ENCODE results near the gene TTPAL.

The TTPAL gene

GRCh38 chr20:44449864-44450263, 25.8 kb upstream of the TTPAL start:
- no peak for ATAC-seq (replicated peaks)
- H3K9me3 Mint-ChIP-seq = no peaks in the 10 kb centered on the region
- H3K4me3 Mint-ChIP-seq = no peak overlapping the region
- peaks cover 0 to 2% of the 10 kb centered on the region in 2 donors for H3K4me1 Mint-ChIP-seq (ENCODE audit: low read depth in 2 of 2)
- peaks cover 0 to 51% of the 10 kb centered on the region in 2 donors for H3K27me3 Mint-ChIP-seq
- no peaks in the 10 kb centered on the region for H3K36me3 Mint-ChIP-seq (ENCODE audit: insufficient read depth)
- DNase-seq = no peak
- H3K27ac Mint-ChIP-seq = no peak overlapping the region

DNA sequence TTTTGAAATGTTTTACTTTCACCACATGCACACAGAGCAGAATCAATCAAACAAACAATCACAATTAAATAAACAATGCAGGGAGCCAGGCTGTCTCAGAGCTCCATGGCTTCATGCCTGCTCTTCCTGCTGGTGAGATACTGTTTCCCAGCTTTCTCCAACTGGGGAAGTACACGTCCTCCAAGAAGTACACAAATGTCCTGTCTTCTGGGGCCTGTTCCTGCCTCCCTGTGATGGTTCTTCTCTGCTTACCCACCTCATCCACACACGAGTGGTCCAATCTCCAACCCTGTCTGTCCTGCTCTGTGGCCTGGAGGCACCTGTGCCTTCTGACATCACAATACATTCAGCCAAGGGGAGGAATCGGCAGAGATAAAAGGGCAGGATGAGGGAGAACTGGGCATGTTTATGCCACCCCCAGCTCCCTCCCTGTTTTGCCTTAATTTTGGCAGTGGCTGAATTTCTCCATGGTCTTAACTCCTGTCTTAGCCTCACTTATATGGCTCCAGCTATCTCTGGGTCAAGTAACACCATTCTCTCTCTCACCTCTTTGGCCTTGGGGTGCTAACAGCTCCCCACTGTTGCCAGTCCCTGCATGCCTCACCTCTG, 25.3 kb upstream of the TTPAL start:
- no peak overlapping the region for H3K27ac Mint-ChIP-seq
- no peaks in the 10 kb centered on the region for H3K9me3 Mint-ChIP-seq
- ATAC-seq (replicated peaks) (no peak), DNase-seq (no peak)
- peaks cover 0 to 2% of the 10 kb centered on the region in 2 donors for H3K4me1 Mint-ChIP-seq (ENCODE audit: low read depth in 2 of 2)
- peaks cover 0 to 46% of the 10 kb centered on the region in 2 donors for H3K27me3 Mint-ChIP-seq
- H3K4me3 Mint-ChIP-seq = no peak overlapping the region
- H3K36me3 Mint-ChIP-seq (ENCODE audit: insufficient read depth) = no peaks in the 10 kb centered on the region

- Mint-ChIP-seq H3K9me3 (no peaks in the 10 kb centered on the region), H3K36me3 (ENCODE audit: insufficient read depth) (no peaks in the 10 kb centered on the region), H3K27ac (no peak overlapping the region), H3K4me1 (ENCODE audit: low read depth in 2 of 2) (peaks cover 0 to 2% of the 10 kb centered on the region in 2 donors), H3K4me3 (no peak overlapping the region), H3K27me3 (peaks cover 0 to 41% of the 10 kb centered on the region in 2 donors)
- ATAC-seq (replicated peaks) (no peak), DNase-seq (no peak)
These were observed 24.7 kb upstream of the TTPAL start for GRCh38 chr20:44450903-44451450.

DNA sequence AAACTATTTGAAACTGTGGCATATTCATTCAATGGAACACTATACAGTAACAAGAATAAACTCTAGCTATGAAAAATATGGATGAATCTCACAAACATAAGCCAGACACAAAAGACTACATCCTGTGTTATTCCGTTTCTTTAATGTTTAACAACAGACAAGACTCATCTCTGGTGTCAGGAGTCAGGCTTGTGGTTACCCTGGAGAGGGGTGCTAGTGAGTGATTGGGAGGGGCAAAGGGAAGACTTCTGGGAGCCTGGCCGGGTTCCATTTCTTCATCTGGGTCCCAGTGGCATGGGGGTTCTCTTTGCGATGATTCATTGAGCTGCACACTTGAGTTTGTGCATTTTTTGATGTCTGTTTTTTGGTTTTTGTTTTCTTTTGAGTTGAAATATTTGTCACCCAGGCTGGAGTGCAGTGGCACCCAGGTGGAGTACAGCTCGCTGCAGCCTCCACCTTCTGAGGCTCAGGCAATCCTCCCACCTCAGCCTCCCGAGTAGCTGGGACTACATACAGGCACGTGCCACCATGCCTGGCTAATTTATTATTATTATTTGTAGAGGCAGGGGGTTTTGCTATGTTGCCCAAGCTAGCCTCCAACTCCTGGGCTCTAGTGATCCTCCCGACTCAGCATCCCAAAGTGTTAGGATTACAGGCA, 21.2 kb upstream of the TTPAL start:
- Mint-ChIP-seq H3K27ac (no peak overlapping the region), H3K4me3 (no peak overlapping the region), H3K36me3 (ENCODE audit: insufficient read depth) (no peaks in the 10 kb centered on the region), H3K9me3 (no peaks in the 10 kb centered on the region), H3K27me3 (peaks cover 0 to 17% of the 10 kb centered on the region in 2 donors), H3K4me1 (ENCODE audit: low read depth in 2 of 2) (no peaks in the 10 kb centered on the region)
- ATAC-seq (replicated peaks) = no peak
- DNase-seq = no peak

DNA sequence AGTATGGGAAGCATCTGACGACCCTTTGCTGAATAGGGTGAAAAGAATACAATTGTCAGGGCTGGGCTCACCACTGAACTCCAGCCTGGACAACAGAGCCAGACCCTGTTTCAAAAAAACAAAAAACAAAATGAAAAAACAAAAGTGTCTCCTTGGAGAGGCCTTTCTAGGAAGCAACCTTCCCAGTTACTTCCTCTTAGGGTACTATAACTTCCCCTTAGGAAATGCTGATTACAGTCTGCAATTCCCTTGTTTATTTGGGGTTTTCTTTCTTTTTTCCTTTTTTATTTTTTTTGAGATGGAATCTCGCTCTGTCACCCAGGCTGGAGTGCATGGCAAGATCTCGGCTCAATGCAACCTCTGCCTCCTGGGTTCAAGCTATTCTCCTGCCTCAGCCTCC, 20.5 kb upstream of the TTPAL start:
- no peaks in the 10 kb centered on the region for H3K4me1 Mint-ChIP-seq (ENCODE audit: low read depth in 2 of 2)
- no peak overlapping the region for H3K27ac Mint-ChIP-seq
- H3K4me3 Mint-ChIP-seq = no peak overlapping the region
- no peaks in the 10 kb centered on the region for H3K9me3 Mint-ChIP-seq
- H3K36me3 Mint-ChIP-seq (ENCODE audit: insufficient read depth) = no peaks in the 10 kb centered on the region
- peaks cover 0 to 10% of the 10 kb centered on the region in 2 donors for H3K27me3 Mint-ChIP-seq
- no peak for DNase-seq
- ATAC-seq (replicated peaks) = no peak

DNA sequence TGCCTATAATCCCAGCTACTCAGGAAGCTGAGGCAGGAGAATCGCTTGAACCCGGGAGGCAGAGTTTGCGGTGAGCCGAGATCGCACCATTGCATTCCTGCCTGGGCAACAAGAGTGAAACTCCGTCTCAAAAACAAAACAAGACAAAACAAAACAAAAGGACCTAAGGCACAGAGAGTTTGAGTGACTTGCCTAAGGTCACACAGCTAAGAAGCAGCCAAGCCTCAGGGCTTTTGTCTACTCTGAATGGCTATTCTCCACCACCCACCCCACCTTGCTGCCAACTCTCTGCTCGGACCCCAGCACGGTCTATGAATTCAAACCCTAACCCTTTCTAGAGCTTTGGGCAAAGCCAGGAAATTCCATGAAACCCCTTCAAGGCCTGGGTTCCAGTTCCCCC, 19.1 kb upstream of the TTPAL start:
- H3K4me3 Mint-ChIP-seq = no peak overlapping the region
- no peaks in the 10 kb centered on the region for H3K36me3 Mint-ChIP-seq (ENCODE audit: insufficient read depth)
- H3K27ac Mint-ChIP-seq = no peak overlapping the region
- H3K9me3 Mint-ChIP-seq = no peaks in the 10 kb centered on the region
- ATAC-seq (replicated peaks) (no peak), DNase-seq (no peak)
- no peaks in the 10 kb centered on the region for H3K27me3 Mint-ChIP-seq
- H3K4me1 Mint-ChIP-seq (ENCODE audit: low read depth in 2 of 2) = no peaks in the 10 kb centered on the region

DNA sequence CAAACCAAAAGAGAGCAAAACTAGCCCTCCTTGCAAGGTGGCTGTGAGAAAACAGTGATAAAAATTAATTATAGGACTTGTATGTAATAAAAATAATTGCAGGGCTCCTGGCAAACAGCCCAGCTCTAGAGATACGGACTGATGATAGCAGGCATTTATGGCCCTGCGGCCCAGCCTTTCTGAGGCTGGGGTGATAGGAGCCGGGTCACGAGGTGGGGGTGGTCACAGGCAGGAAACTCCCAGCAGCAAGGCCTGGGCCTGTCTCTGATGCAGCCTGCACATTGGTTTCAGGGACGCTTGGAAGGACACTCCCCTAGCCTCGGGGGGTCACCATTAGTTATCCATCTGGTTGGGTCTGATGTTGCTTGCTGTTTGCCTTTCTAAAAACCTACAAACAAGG, 18.7 kb upstream of the TTPAL start:
- Mint-ChIP-seq H3K27me3 (no peaks in the 10 kb centered on the region), H3K4me3 (no peak overlapping the region), H3K4me1 (ENCODE audit: low read depth in 2 of 2) (no peaks in the 10 kb centered on the region), H3K27ac (no peak overlapping the region), H3K9me3 (no peaks in the 10 kb centered on the region), H3K36me3 (ENCODE audit: insufficient read depth) (no peaks in the 10 kb centered on the region)
- no peak for DNase-seq
- no peak for ATAC-seq (replicated peaks)

DNA sequence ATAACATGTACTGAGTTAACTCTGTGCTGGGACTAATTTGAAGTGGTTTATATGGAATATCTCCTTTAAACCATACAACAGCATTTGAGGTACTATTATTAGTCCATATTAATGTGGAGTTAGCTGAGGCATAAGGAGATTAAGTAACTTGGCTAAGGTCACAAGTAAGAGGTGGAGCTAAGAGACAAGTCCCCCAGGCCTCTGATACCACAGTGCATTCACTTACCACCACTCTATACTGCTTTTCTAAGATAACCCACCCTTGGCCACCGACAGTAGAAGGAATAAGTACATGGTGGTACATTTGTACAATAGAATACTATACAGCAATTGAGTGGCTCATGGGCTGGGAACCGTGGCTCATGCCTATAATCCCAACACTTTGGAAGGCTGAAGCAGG, 16.4 kb upstream of the TTPAL start:
- Mint-ChIP-seq H3K9me3 (no peaks in the 10 kb centered on the region), H3K27me3 (peaks cover 0 to 8% of the 10 kb centered on the region in 2 donors), H3K4me1 (ENCODE audit: low read depth in 2 of 2) (no peaks in the 10 kb centered on the region), H3K36me3 (ENCODE audit: insufficient read depth) (no peaks in the 10 kb centered on the region), H3K27ac (no peak overlapping the region), H3K4me3 (no peak overlapping the region)
- ATAC-seq (replicated peaks) (no peak), DNase-seq (no peak)

DNA sequence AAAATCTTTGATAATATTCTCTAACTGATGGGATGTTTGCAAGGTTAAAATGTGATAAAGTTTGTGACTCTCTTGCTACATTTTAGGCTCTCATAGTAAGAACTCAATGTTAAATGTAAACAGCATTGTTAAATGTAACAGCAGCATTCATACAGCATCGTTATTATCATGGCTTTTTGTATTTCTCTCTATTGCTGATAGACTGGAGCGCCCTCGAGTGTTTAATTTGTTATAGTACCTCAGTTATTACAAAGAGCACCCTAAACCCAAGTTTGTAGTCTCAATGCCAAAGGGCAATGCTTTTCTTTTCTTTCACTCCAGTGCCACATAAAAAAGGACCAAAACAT, 14.9 kb upstream of the TTPAL start:
- H3K4me1 Mint-ChIP-seq (ENCODE audit: low read depth in 2 of 2) = no peaks in the 10 kb centered on the region
- no peaks in the 10 kb centered on the region for H3K36me3 Mint-ChIP-seq (ENCODE audit: insufficient read depth)
- peaks cover 0 to 8% of the 10 kb centered on the region in 2 donors for H3K27me3 Mint-ChIP-seq
- DNase-seq = no peak
- no peak overlapping the region for H3K27ac Mint-ChIP-seq
- H3K9me3 Mint-ChIP-seq = no peaks in the 10 kb centered on the region
- no peak overlapping the region for H3K4me3 Mint-ChIP-seq
- no peak for ATAC-seq (replicated peaks)

- Mint-ChIP-seq H3K4me3 (no peak overlapping the region), H3K27me3 (peaks cover 0 to 11% of the 10 kb centered on the region in 2 donors), H3K27ac (no peak overlapping the region), H3K36me3 (ENCODE audit: insufficient read depth) (no peaks in the 10 kb centered on the region), H3K4me1 (ENCODE audit: low read depth in 2 of 2) (no peaks in the 10 kb centered on the region), H3K9me3 (no peaks in the 10 kb centered on the region)
- DNase-seq (no peak), ATAC-seq (replicated peaks) (no peak)
These were observed 14.4 kb upstream of the TTPAL start for GRCh38 chr20:44461142-44461802.

- ATAC-seq (replicated peaks) (no peak), DNase-seq (no peak)
- Mint-ChIP-seq H3K4me1 (ENCODE audit: low read depth in 2 of 2) (no peaks in the 10 kb centered on the region), H3K9me3 (no peaks in the 10 kb centered on the region), H3K27me3 (peaks cover 0 to 16% of the 10 kb centered on the region in 2 donors), H3K4me3 (no peak overlapping the region), H3K27ac (no peak overlapping the region), H3K36me3 (ENCODE audit: insufficient read depth) (no peaks in the 10 kb centered on the region)
These were observed 13.9 kb upstream of the TTPAL start for GRCh38 chr20:44461803-44462174.

- no peak for ATAC-seq (replicated peaks)
- DNase-seq = no peak
- H3K36me3 Mint-ChIP-seq (ENCODE audit: insufficient read depth) = no peaks in the 10 kb centered on the region
- H3K27ac Mint-ChIP-seq = no peak overlapping the region
- no peaks in the 10 kb centered on the region for H3K9me3 Mint-ChIP-seq
- no peaks in the 10 kb centered on the region for H3K4me1 Mint-ChIP-seq (ENCODE audit: low read depth in 2 of 2)
- H3K27me3 Mint-ChIP-seq = peaks cover under 1 to 30% of the 10 kb centered on the region in 2 donors
- H3K4me3 Mint-ChIP-seq = no peak overlapping the region
These were observed 12.2 kb upstream of the TTPAL start for GRCh38 chr20:44463466-44463865.

GRCh38 chr20:44464514-44464913, 11.2 kb upstream of the TTPAL start:
- Mint-ChIP-seq H3K4me1 (ENCODE audit: low read depth in 2 of 2) (no peaks in the 10 kb centered on the region), H3K36me3 (ENCODE audit: insufficient read depth) (no peaks in the 10 kb centered on the region)
- DNase-seq = no peak

GRCh38 chr20:44465001-44465560, 10.6 kb upstream of the TTPAL start:
- Mint-ChIP-seq H3K36me3 (ENCODE audit: insufficient read depth) (no peaks in the 10 kb centered on the region), H3K27ac (no peak overlapping the region), H3K4me1 (ENCODE audit: low read depth in 2 of 2) (no peaks in the 10 kb centered on the region), H3K4me3 (no peak overlapping the region), H3K9me3 (no peaks in the 10 kb centered on the region), H3K27me3 (peaks cover 8 to 30% of the 10 kb centered on the region in 2 donors)
- DNase-seq (no peak), ATAC-seq (replicated peaks) (no peak)

More at GRCh38 chr20:44464514-44464913, 11.2 kb upstream of the TTPAL start:
- ATAC-seq (replicated peaks) = no peak
- Mint-ChIP-seq H3K27me3 (peaks cover 8 to 30% of the 10 kb centered on the region in 2 donors), H3K27ac (no peak overlapping the region), H3K4me3 (no peak overlapping the region), H3K9me3 (no peaks in the 10 kb centered on the region)

Measured in effector memory CD8-positive, alpha-beta T cell (primary cell).